ENCODE data around the gene ADAMTS3. TPM values are rescaled to one million over a fixed set of nuclear protein-coding genes. Genes with fewer than 3 reads are reported as not detected.

The ADAMTS3 gene
- total RNA-seq, 5 donors from 2014 or later (not counting 1 experiment from before 2014, with no cell fraction given) = not detected

DNA sequence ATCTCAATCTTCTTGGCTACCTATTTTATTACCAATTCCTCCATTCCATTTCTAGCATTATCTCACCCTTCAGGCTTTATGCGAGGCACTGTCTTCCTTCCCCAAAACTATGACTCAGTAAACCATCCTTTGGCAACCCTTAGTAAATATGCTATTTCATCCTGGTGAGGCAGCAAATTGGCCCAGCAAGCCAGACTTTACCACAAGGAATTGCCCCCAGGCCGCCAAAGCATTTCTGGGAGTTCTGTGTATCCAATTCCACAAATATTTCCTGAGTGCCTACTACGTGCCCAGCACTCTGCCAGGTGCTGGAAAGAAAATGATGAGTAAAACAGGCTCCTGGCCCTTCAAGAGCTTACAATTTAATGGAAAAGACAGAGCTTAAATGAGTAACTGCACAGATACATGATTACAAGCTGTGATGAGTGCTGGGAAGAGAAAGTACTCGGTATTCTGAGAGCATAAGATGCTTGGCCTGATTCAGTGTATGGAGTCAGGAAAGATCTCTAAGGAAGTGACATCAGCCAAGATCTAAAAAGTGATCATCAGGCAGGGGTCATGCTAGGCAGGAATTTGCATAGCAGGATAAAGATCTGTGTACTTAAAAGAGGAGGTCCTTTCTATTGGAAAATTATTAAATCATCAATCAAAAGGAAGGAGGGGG is 193.8 kb downstream of the ADAMTS3 start:
- DNase-seq (no peak), ATAC-seq (replicated peaks in 1 of 4) (no peak)
- H3K9me3 Mint-ChIP-seq = no peaks in the 10 kb centered on the region
- no peaks in the 10 kb centered on the region for H3K4me1 Mint-ChIP-seq
- H3K27ac Mint-ChIP-seq = no peak overlapping the region
- H3K9me3 ChIP-seq = no peaks in the 10 kb centered on the region
- H3K4me3 Mint-ChIP-seq = no peak overlapping the region
- no peaks in the 10 kb centered on the region for H3K36me3 Mint-ChIP-seq
- no peaks in the 10 kb centered on the region for H3K36me3 ChIP-seq (ENCODE audit: control insufficient read depth in 2 of 2, extremely low read depth in 1 of 2, insufficient read depth in 1 of 2, low read length in 1 of 2)
- no peaks in the 10 kb centered on the region for H3K27me3 ChIP-seq (replicated peaks in 1 of 2; ENCODE audit: control insufficient read depth in 2 of 2, extremely low read depth in 1 of 2, insufficient read depth in 2 of 2, low read length in 1 of 2)
- peaks cover 0 to 4% of the 10 kb centered on the region in 2 donors for H3K27me3 Mint-ChIP-seq
- no peaks in the 10 kb centered on the region for H3K4me1 ChIP-seq (ENCODE audit: control insufficient read depth in 1 of 2, extremely low read depth in 1 of 2, insufficient read depth in 2 of 2, low read length in 2 of 2)
- no peak overlapping the region for H3K27ac ChIP-seq (ENCODE audit: low read length)
- POLR2A ChIA-PET = no interaction called here
- CTCF ChIA-PET = no interaction called here
- 34% methylated on average over 3 of the region's 4 CpGs for WGBS (ENCODE audit: insufficient coverage)
- no peak overlapping the region for H3K4me3 ChIP-seq (ENCODE audit: control insufficient read depth in 1 of 2, extremely low read depth in 1 of 2, low read length in 1 of 2)

- Histone ChIP-seq H3K36me3 (ENCODE audit: control insufficient read depth in 2 of 2, extremely low read depth in 1 of 2, insufficient read depth in 1 of 2, low read length in 1 of 2) (no peaks in the 10 kb centered on the region), H3K4me3 (ENCODE audit: control insufficient read depth in 1 of 2, extremely low read depth in 1 of 2, low read length in 1 of 2) (no peak overlapping the region), H3K27me3 (replicated peaks in 1 of 2; ENCODE audit: control insufficient read depth in 2 of 2, extremely low read depth in 1 of 2, insufficient read depth in 2 of 2, low read length in 1 of 2) (no peaks in the 10 kb centered on the region), H3K4me1 (ENCODE audit: control insufficient read depth in 1 of 2, extremely low read depth in 1 of 2, insufficient read depth in 2 of 2, low read length in 2 of 2) (no peaks in the 10 kb centered on the region), H3K9me3 (no peaks in the 10 kb centered on the region), H3K27ac (ENCODE audit: low read length) (no peak overlapping the region)
- Mint-ChIP-seq H3K9me3 (no peaks in the 10 kb centered on the region), H3K36me3 (no peaks in the 10 kb centered on the region), H3K27me3 (peaks cover 0 to 4% of the 10 kb centered on the region in 2 donors), H3K27ac (no peak overlapping the region), H3K4me1 (no peaks in the 10 kb centered on the region), H3K4me3 (no peak overlapping the region)
- DNase-seq (no peak), ATAC-seq (replicated peaks in 1 of 4) (no peak)
- ChIA-PET POLR2A (no interaction called here), CTCF (no interaction called here)
- WGBS (ENCODE audit: insufficient coverage) = no CpG with 5 or more reads among the region's 1 CpG
Observed at GRCh38 chr4:72374159-72374558, 194.9 kb downstream of the ADAMTS3 start.

DNA sequence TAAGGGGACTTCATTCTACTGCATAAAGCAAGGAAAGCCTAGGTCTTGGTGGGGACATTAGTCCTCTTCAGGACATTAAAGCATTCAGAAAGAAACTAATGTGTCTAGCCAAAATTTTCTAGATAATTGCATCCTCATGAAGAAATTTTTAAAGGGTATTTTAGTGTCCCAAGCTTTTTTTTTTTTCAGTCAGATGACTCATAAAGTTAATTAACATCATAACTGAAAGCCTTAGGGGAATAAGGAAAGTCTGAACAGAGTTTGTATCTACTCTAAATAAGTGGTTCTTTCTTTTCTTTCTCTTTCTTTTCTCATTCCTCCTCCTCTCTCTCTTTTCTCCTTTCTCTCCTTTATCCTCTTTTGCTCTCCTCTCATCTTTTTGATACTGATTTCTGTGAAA is 202.4 kb downstream of the ADAMTS3 start:
- Histone ChIP-seq H3K27me3 (replicated peaks in 1 of 2; ENCODE audit: control insufficient read depth in 2 of 2, extremely low read depth in 1 of 2, insufficient read depth in 2 of 2, low read length in 1 of 2) (no peaks in the 10 kb centered on the region), H3K36me3 (ENCODE audit: control insufficient read depth in 2 of 2, extremely low read depth in 1 of 2, insufficient read depth in 1 of 2, low read length in 1 of 2) (no peaks in the 10 kb centered on the region), H3K4me1 (ENCODE audit: control insufficient read depth in 1 of 2, extremely low read depth in 1 of 2, insufficient read depth in 2 of 2, low read length in 2 of 2) (no peaks in the 10 kb centered on the region), H3K4me3 (ENCODE audit: control insufficient read depth in 1 of 2, extremely low read depth in 1 of 2, low read length in 1 of 2) (no peak overlapping the region), H3K9me3 (no peaks in the 10 kb centered on the region), H3K27ac (ENCODE audit: low read length) (no peak overlapping the region)
- no peak for ATAC-seq (replicated peaks in 1 of 4)
- ChIA-PET CTCF (interaction anchor here (0.6 to 0.7 kb wide), 2 partner anchors 124 to 647 kb away, joined by 3 read pairs; no protein-coding TSS in a partner anchor), POLR2A (interaction anchor here in 1 of 2 donors (0.6 kb wide), 1 partner anchor 69 kb away, joined by 4 read pairs; no protein-coding TSS in a partner anchor)
- Mint-ChIP-seq H3K4me1 (no peaks in the 10 kb centered on the region), H3K27me3 (no peaks in the 10 kb centered on the region), H3K4me3 (no peak overlapping the region), H3K9me3 (no peaks in the 10 kb centered on the region), H3K36me3 (no peaks in the 10 kb centered on the region), H3K27ac (no peak overlapping the region)
- no peak for DNase-seq

- Mint-ChIP-seq H3K27me3 (no peaks in the 10 kb centered on the region), H3K36me3 (no peaks in the 10 kb centered on the region), H3K4me1 (no peaks in the 10 kb centered on the region), H3K9me3 (no peaks in the 10 kb centered on the region), H3K27ac (no peak overlapping the region), H3K4me3 (no peak overlapping the region)
- ChIA-PET POLR2A (interaction anchor here in 1 of 2 donors (0.6 kb wide), 1 partner anchor 69 kb away, joined by 4 read pairs; no protein-coding TSS in a partner anchor), CTCF (interaction anchor here (0.6 to 0.7 kb wide), 2 partner anchors 125 to 646 kb away, joined by 3 read pairs; no protein-coding TSS in a partner anchor)
- no peaks in the 10 kb centered on the region for H3K9me3 ChIP-seq
- no peak for ATAC-seq (replicated peaks in 1 of 4)
- WGBS (ENCODE audit: insufficient coverage) = no CpG with 5 or more reads among the region's 4 CpGs
- H3K27ac ChIP-seq (ENCODE audit: low read length) = no peak overlapping the region
- no peaks in the 10 kb centered on the region for H3K36me3 ChIP-seq (ENCODE audit: control insufficient read depth in 2 of 2, extremely low read depth in 1 of 2, insufficient read depth in 1 of 2, low read length in 1 of 2)
- no peak for DNase-seq
- H3K4me1 ChIP-seq (ENCODE audit: control insufficient read depth in 1 of 2, extremely low read depth in 1 of 2, insufficient read depth in 2 of 2, low read length in 2 of 2) = no peaks in the 10 kb centered on the region
- H3K27me3 ChIP-seq (replicated peaks in 1 of 2; ENCODE audit: control insufficient read depth in 2 of 2, extremely low read depth in 1 of 2, insufficient read depth in 2 of 2, low read length in 1 of 2) = no peaks in the 10 kb centered on the region
- no peak overlapping the region for H3K4me3 ChIP-seq (ENCODE audit: control insufficient read depth in 1 of 2, extremely low read depth in 1 of 2, low read length in 1 of 2)
Observed at GRCh38 chr4:72365981-72366380, 203.0 kb downstream of the ADAMTS3 start.

DNA sequence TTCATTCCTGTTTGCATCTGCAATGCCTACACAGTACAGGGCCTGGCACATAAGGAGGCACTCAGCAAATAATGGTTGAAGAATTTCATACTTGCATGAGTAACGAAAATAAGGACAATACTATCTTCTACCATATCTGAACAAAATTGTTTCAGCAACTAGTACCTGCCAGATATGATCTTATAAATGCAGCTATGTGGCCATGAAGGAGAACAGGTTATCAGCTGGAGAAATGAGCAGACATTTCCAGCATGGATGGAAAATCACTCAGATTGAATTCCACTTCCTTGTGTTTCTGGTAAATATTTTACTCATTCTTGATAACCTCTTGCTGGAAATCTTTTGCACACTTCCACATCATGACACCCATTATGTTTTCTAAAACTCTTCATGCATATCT is 204.0 kb downstream of the ADAMTS3 start:
- ATAC-seq (replicated peaks in 1 of 4) (no peak), DNase-seq (no peak)
- POLR2A ChIA-PET = no interaction called here
- Mint-ChIP-seq H3K9me3 (no peaks in the 10 kb centered on the region), H3K36me3 (no peaks in the 10 kb centered on the region), H3K4me1 (no peaks in the 10 kb centered on the region), H3K27ac (no peak overlapping the region), H3K4me3 (no peak overlapping the region), H3K27me3 (no peaks in the 10 kb centered on the region)
- H3K27me3 ChIP-seq (replicated peaks in 1 of 2; ENCODE audit: control insufficient read depth in 2 of 2, extremely low read depth in 1 of 2, insufficient read depth in 2 of 2, low read length in 1 of 2) = no peaks in the 10 kb centered on the region
- WGBS (ENCODE audit: insufficient coverage) = no CpG with 5 or more reads among the region's 1 CpG
- H3K9me3 ChIP-seq = no peaks in the 10 kb centered on the region
- CTCF ChIA-PET = no interaction called here
- H3K4me1 ChIP-seq (ENCODE audit: control insufficient read depth in 1 of 2, extremely low read depth in 1 of 2, insufficient read depth in 2 of 2, low read length in 2 of 2) = no peaks in the 10 kb centered on the region
- no peaks in the 10 kb centered on the region for H3K36me3 ChIP-seq (ENCODE audit: control insufficient read depth in 2 of 2, extremely low read depth in 1 of 2, insufficient read depth in 1 of 2, low read length in 1 of 2)
- no peak overlapping the region for H3K4me3 ChIP-seq (ENCODE audit: control insufficient read depth in 1 of 2, extremely low read depth in 1 of 2, low read length in 1 of 2)
- H3K27ac ChIP-seq (ENCODE audit: low read length) = no peak overlapping the region

DNA sequence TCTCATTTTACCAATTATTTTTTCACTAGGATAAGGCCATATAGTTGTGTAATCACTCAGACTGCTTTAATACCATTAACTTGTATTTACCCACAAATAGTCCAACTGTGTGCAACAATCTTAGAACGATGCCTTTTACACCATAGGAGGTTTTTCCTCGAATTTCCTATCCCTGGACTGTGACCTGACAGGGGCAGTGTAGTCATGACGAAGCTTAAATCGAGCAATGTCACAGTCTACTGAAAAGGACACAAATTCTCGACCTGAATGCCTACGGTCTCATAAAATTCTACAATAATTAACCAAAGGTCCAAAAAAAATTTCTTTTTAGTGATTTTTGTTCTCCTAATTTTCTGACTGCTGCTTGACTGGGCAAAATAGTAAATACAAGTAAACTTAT is 208.9 kb downstream of the ADAMTS3 start:
- H3K27me3 ChIP-seq (replicated peaks in 1 of 2; ENCODE audit: control insufficient read depth in 2 of 2, extremely low read depth in 1 of 2, insufficient read depth in 2 of 2, low read length in 1 of 2) = no peaks in the 10 kb centered on the region
- Mint-ChIP-seq H3K9me3 (no peaks in the 10 kb centered on the region), H3K4me3 (no peak overlapping the region), H3K27me3 (no peaks in the 10 kb centered on the region), H3K27ac (no peak overlapping the region), H3K36me3 (no peaks in the 10 kb centered on the region), H3K4me1 (no peaks in the 10 kb centered on the region)
- H3K36me3 ChIP-seq (ENCODE audit: control insufficient read depth in 2 of 2, extremely low read depth in 1 of 2, insufficient read depth in 1 of 2, low read length in 1 of 2) = no peaks in the 10 kb centered on the region
- no peaks in the 10 kb centered on the region for H3K4me1 ChIP-seq (ENCODE audit: control insufficient read depth in 1 of 2, extremely low read depth in 1 of 2, insufficient read depth in 2 of 2, low read length in 2 of 2)
- 84% methylated on average over 4 of the region's 6 CpGs for WGBS (ENCODE audit: insufficient coverage)
- H3K27ac ChIP-seq (ENCODE audit: low read length) = no peak overlapping the region
- DNase-seq (no peak), ATAC-seq (replicated peaks in 1 of 4) (no peak)
- CTCF ChIA-PET = no interaction called here
- H3K4me3 ChIP-seq (ENCODE audit: control insufficient read depth in 1 of 2, extremely low read depth in 1 of 2, low read length in 1 of 2) = no peak overlapping the region
- POLR2A ChIA-PET = no interaction called here
- H3K9me3 ChIP-seq = no peaks in the 10 kb centered on the region

Data from T-cell (primary cell).